Tibial artery (tissue), 4 donors: ENCODE results near the gene ADAMTSL1.

Experiments
- DNase-seq, 2 donors: peaks; one replicate each; pipeline ENCODE4 v3.0.0-alpha.2; 2019
- H3K27ac ChIP-seq, 2 donors: fragments of 200-600 bp; sonication (generic) in 1 of 2; 1 replicate in 1 of 2; 2 replicates in 1 of 2; pipeline ENCODE4 v1.5.1; 2018 to 2019; ENCODE audit warnings: mild to moderate bottlenecking in 1 of 2
- H3K27me3 ChIP-seq, 2 donors: fragments of 200-600 bp; sonication (generic) in 1 of 2; one replicate each; pipeline versions ENCODE4 v1.5.1 to v1.6.0; 2016 to 2019
- H3K36me3 ChIP-seq, 3 donors: fragments of 200-600 bp; sonication (generic) in 2 of 3; one replicate each; pipeline ENCODE4 v1.5.1; 2016 to 2019; ENCODE audit warnings: mild to moderate bottlenecking in 2 of 3
- H3K4me1 ChIP-seq, 4 donors: fragments of 200-600 bp; sonication (generic) in 2 of 4; 1 replicate in 3 of 4; 2 replicates in 1 of 4; pipeline ENCODE4 v1.5.1; 2016 to 2019
- H3K4me3 ChIP-seq, 2 donors: fragments of 200-600 bp; sonication (generic) in 1 of 2; 1 replicate in 1 of 2; 2 replicates in 1 of 2; pipeline ENCODE4 v1.5.1; 2018 to 2019; ENCODE audit warnings: mild to moderate bottlenecking in 2 of 2
- H3K9me3 ChIP-seq, 3 donors: fragments of 200-600 bp; sonication (generic) in 1 of 3; one replicate each; pipeline ENCODE4 v1.5.1; 2016 to 2019
- intact Hi-C: fragments of 100-400 bp; cut with DNase I; formaldehyde crosslinking; loops from one replicate; pipeline ENCODE4 v1.15.0; 2023; ENCODE audit warnings: low total_unique reads
- TF ChIP-seq, protein P1 (sequence below), 2 experiments: fragments of 200-600 bp in 1 of 2; fragments of 450-650 bp in 1 of 2; IDR thresholded peaks; one replicate each; pipeline ENCODE4 v1.5.1; 2017 to 2019; ENCODE audit warnings: antibody characterized with exemption in 2 of 2, mild to moderate bottlenecking in 1 of 2, moderate library complexity in 1 of 2

The ADAMTSL1 gene

GRCh38 chr9:18771763-18772162 is 297.8 kb downstream of the ADAMTSL1 start:
- no peaks in the 10 kb centered on the region for H3K4me1 ChIP-seq
- intact Hi-C loops = no loop called here
- H3K4me3 ChIP-seq = no peak overlapping the region
- H3K27ac ChIP-seq = no peak overlapping the region
- H3K27me3 ChIP-seq = no peaks in the 10 kb centered on the region
- no peaks in the 10 kb centered on the region for H3K9me3 ChIP-seq
- TF ChIP-seq, protein P1, sequence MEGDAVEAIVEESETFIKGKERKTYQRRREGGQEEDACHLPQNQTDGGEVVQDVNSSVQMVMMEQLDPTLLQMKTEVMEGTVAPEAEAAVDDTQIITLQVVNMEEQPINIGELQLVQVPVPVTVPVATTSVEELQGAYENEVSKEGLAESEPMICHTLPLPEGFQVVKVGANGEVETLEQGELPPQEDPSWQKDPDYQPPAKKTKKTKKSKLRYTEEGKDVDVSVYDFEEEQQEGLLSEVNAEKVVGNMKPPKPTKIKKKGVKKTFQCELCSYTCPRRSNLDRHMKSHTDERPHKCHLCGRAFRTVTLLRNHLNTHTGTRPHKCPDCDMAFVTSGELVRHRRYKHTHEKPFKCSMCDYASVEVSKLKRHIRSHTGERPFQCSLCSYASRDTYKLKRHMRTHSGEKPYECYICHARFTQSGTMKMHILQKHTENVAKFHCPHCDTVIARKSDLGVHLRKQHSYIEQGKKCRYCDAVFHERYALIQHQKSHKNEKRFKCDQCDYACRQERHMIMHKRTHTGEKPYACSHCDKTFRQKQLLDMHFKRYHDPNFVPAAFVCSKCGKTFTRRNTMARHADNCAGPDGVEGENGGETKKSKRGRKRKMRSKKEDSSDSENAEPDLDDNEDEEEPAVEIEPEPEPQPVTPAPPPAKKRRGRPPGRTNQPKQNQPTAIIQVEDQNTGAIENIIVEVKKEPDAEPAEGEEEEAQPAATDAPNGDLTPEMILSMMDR (IDR thresholded peaks at IDR 0.05) = no peak
- no peaks in the 10 kb centered on the region for H3K36me3 ChIP-seq
- no peak for DNase-seq

GRCh38 chr9:18775241-18775640 is 301.3 kb downstream of the ADAMTSL1 start:
- Histone ChIP-seq H3K4me3 (no peak overlapping the region), H3K27me3 (no peaks in the 10 kb centered on the region), H3K27ac (no peak overlapping the region), H3K36me3 (no peaks in the 10 kb centered on the region), H3K4me1 (no peaks in the 10 kb centered on the region), H3K9me3 (no peaks in the 10 kb centered on the region)
- DNase-seq = no peak
- intact Hi-C loops = no loop called here
- TF ChIP-seq, protein P1 (IDR thresholded peaks at IDR 0.05) = no peak

DNA sequence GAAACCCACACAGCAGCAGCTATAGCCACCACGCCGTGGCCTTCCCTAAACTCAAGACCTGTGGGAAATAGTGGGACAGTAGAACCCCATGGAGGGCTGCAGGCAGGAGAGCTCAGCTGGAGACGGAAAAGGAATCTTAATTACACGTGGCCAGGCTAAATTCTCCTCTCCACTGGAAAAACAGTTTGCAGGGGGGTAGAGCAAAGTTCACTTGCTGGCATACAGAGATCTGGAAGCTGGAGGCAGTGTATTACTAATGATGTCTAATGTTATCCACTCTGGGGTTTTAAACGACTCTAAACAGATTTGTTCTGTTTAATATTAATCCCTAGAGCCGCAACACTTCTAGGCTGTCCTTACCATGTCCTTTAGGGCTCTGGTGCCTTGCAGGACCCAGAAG is 302.0 kb downstream of the ADAMTSL1 start:
- intact Hi-C loops = no loop called here

GRCh38 chr9:18776836-18777820 is 303.2 kb downstream of the ADAMTSL1 start:
- intact Hi-C loops = no loop called here
- Histone ChIP-seq H3K9me3 (no peaks in the 10 kb centered on the region), H3K4me3 (no peak overlapping the region), H3K4me1 (no peaks in the 10 kb centered on the region), H3K27me3 (no peaks in the 10 kb centered on the region), H3K36me3 (no peaks in the 10 kb centered on the region), H3K27ac (no peak overlapping the region)
- DNase-seq = no peak
- TF ChIP-seq, protein P1 (IDR thresholded peaks at IDR 0.05) = no peak

More for the DNA sequence above, 302.0 kb downstream of the ADAMTSL1 start:
- Histone ChIP-seq H3K9me3 (no peaks in the 10 kb centered on the region), H3K36me3 (no peaks in the 10 kb centered on the region), H3K4me1 (no peaks in the 10 kb centered on the region), H3K4me3 (no peak overlapping the region), H3K27me3 (no peaks in the 10 kb centered on the region), H3K27ac (no peak overlapping the region)
- TF ChIP-seq, protein P1 (IDR thresholded peaks at IDR 0.05) = no peak
- DNase-seq = no peak

DNA sequence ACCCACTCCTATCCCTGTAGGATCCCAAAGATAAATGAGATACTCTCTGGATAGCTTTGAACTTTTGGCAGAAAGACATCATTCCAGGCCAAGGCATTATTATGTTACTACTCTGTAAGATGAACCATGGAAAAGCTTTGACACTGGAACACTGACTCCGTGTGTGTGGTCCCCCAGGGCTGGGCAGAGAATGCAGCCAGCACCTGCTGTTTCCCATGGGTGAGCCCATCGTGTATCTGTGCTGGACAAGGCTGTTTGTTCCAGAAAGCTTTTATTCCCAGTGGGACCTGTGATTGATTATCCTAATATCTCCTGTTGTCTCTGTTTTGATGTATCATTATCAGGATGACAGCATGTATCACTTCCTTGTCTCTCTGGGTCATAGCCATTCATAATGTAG is 304.2 kb downstream of the ADAMTSL1 start:
- Histone ChIP-seq H3K4me3 (no peak overlapping the region), H3K4me1 (no peaks in the 10 kb centered on the region), H3K27me3 (no peaks in the 10 kb centered on the region), H3K9me3 (no peaks in the 10 kb centered on the region), H3K27ac (no peak overlapping the region), H3K36me3 (no peaks in the 10 kb centered on the region)
- intact Hi-C loops = no loop called here
- DNase-seq = no peak
- TF ChIP-seq, protein P1 (IDR thresholded peaks at IDR 0.05) = no peak
